ENCODE measurements around the gene SYNPO2.
"Not testable (repeated sequence)": the region's sequence is repeated elsewhere in the genome, so short reads cannot be mapped to it uniquely, and the experiment has no call there.

The SYNPO2 gene

GRCh38 chr4:118878507-118878906, 10.1 kb upstream of the SYNPO2 start:
- in situ Hi-C loops (cut with HindIII; ENCODE audit: low pct_ligation_motif_present, low pct_unique_long_range_greater_than_20kb, low sequenced_read_pairs); DNase-seq: not testable (repeated sequence)

GRCh38 chr4:118879409-118879808, 9.2 kb upstream of the SYNPO2 start:
- in situ Hi-C loops (cut with HindIII; ENCODE audit: low pct_ligation_motif_present, low pct_unique_long_range_greater_than_20kb, low sequenced_read_pairs): no loop called here
- no peak for DNase-seq

GRCh38 chr4:118881512-118882146, 7.0 kb upstream of the SYNPO2 start:
- DNase-seq: no peak
- in situ Hi-C loops (cut with HindIII; ENCODE audit: low pct_ligation_motif_present, low pct_unique_long_range_greater_than_20kb, low sequenced_read_pairs): no loop called here

GRCh38 chr4:118883861-118884260, 4.8 kb upstream of the SYNPO2 start:
- no peak for DNase-seq
- in situ Hi-C loops (cut with HindIII; ENCODE audit: low pct_ligation_motif_present, low pct_unique_long_range_greater_than_20kb, low sequenced_read_pairs): no loop called here

GRCh38 chr4:118884716-118885115, 3.9 kb upstream of the SYNPO2 start:
- in situ Hi-C loops (cut with HindIII; ENCODE audit: low pct_ligation_motif_present, low pct_unique_long_range_greater_than_20kb, low sequenced_read_pairs): no loop called here
- no peak for DNase-seq

- DNase-seq: no peak
- in situ Hi-C loops (cut with HindIII; ENCODE audit: low pct_ligation_motif_present, low pct_unique_long_range_greater_than_20kb, low sequenced_read_pairs): no loop called here
These were observed 648 bp downstream of the SYNPO2 start for GRCh38 chr4:118889312-118889691.

- in situ Hi-C loops (cut with HindIII; ENCODE audit: low pct_ligation_motif_present, low pct_unique_long_range_greater_than_20kb, low sequenced_read_pairs): no loop called here
- no peak for DNase-seq
These were observed 5.4 kb downstream of the SYNPO2 start for GRCh38 chr4:118894034-118894433.

- in situ Hi-C loops (cut with HindIII; ENCODE audit: low pct_ligation_motif_present, low pct_unique_long_range_greater_than_20kb, low sequenced_read_pairs): no loop called here
These were observed 9.6 kb downstream of the SYNPO2 start for GRCh38 chr4:118898221-118898620.

GRCh38 chr4:118898684-118899138, 10.1 kb downstream of the SYNPO2 start:
- in situ Hi-C loops (cut with HindIII; ENCODE audit: low pct_ligation_motif_present, low pct_unique_long_range_greater_than_20kb, low sequenced_read_pairs): no loop called here

More at GRCh38 chr4:118898221-118898620, 9.6 kb downstream of the SYNPO2 start:
- no peak for DNase-seq

GRCh38 chr4:118904418-118904817, 15.8 kb downstream of the SYNPO2 start:
- in situ Hi-C loops (cut with HindIII; ENCODE audit: low pct_ligation_motif_present, low pct_unique_long_range_greater_than_20kb, low sequenced_read_pairs): no loop called here

More at GRCh38 chr4:118898684-118899138, 10.1 kb downstream of the SYNPO2 start:
- no peak for DNase-seq

GRCh38 chr4:118904935-118905334, 16.3 kb downstream of the SYNPO2 start:
- in situ Hi-C loops (cut with HindIII; ENCODE audit: low pct_ligation_motif_present, low pct_unique_long_range_greater_than_20kb, low sequenced_read_pairs): no loop called here
- DNase-seq: no peak

More at GRCh38 chr4:118904418-118904817, 15.8 kb downstream of the SYNPO2 start:
- no peak for DNase-seq

GRCh38 chr4:118905566-118905965, 16.9 kb downstream of the SYNPO2 start:
- in situ Hi-C loops (cut with HindIII; ENCODE audit: low pct_ligation_motif_present, low pct_unique_long_range_greater_than_20kb, low sequenced_read_pairs): no loop called here
- no peak for DNase-seq

GRCh38 chr4:118909173-118909956, 20.7 kb downstream of the SYNPO2 start:
- in situ Hi-C loops (cut with HindIII; ENCODE audit: low pct_ligation_motif_present, low pct_unique_long_range_greater_than_20kb, low sequenced_read_pairs): no loop called here
- no peak for DNase-seq

- DNase-seq: no peak
- in situ Hi-C loops (cut with HindIII; ENCODE audit: low pct_ligation_motif_present, low pct_unique_long_range_greater_than_20kb, low sequenced_read_pairs): no loop called here
These were observed 21.6 kb downstream of the SYNPO2 start for GRCh38 chr4:118910221-118910620.

GRCh38 chr4:118911238-118911703, 22.6 kb downstream of the SYNPO2 start:
- in situ Hi-C loops (cut with HindIII; ENCODE audit: low pct_ligation_motif_present, low pct_unique_long_range_greater_than_20kb, low sequenced_read_pairs): no loop called here
- no peak for DNase-seq

- in situ Hi-C loops (cut with HindIII; ENCODE audit: low pct_ligation_motif_present, low pct_unique_long_range_greater_than_20kb, low sequenced_read_pairs): no loop called here
- DNase-seq: no peak
These were observed 26.8 kb downstream of the SYNPO2 start for GRCh38 chr4:118915468-118915867.

- DNase-seq: no peak
- in situ Hi-C loops (cut with HindIII; ENCODE audit: low pct_ligation_motif_present, low pct_unique_long_range_greater_than_20kb, low sequenced_read_pairs): no loop called here
These were observed 28.1 kb downstream of the SYNPO2 start for GRCh38 chr4:118916691-118917289.

- DNase-seq: peak; percentile 21
- in situ Hi-C loops (cut with HindIII; ENCODE audit: low pct_ligation_motif_present, low pct_unique_long_range_greater_than_20kb, low sequenced_read_pairs): no loop called here
These were observed 28.9 kb downstream of the SYNPO2 start for GRCh38 chr4:118917582-118917981.

- DNase-seq: peak; percentile 89
- in situ Hi-C loops (cut with HindIII; ENCODE audit: low pct_ligation_motif_present, low pct_unique_long_range_greater_than_20kb, low sequenced_read_pairs): no loop called here
These were observed 29.7 kb downstream of the SYNPO2 start for GRCh38 chr4:118918388-118918787.
